GM12878 (cell line): ENCODE data around the gene TBX5. TPM values are rescaled to one million over a fixed set of nuclear protein-coding genes. Genes with fewer than 3 reads are reported as not detected.

Experiments used
- ATAC-seq: fragments of 200-7000 bp; cut with Tn5 transposase; 3 replicates; pipeline ENCODE4 v1.9.1; 2020; ENCODE audit warnings: mild to moderate bottlenecking, moderate library complexity
- BruUV-seq: library from RNA; stranded (reverse); fragments of 400-500 nt; replicated peaks from 2 replicates; lab custom pipeline; 2021; lab: Mats Ljungman, UMichigan
- CTCF ChIA-PET: fragments of 300-600 bp; sonication (Branson Sonifier 250); formaldehyde crosslinking; extraction: SDS; loops from one replicate; lab custom pipeline; 2021; ENCODE audit warnings: inconsistent platforms; lab: Yijun Ruan, JAX
- POLR2A ChIA-PET: fragments of 350-600 bp; formaldehyde crosslinking; extraction: SDS; loops from one replicate; lab custom pipeline; 2021; ENCODE audit warnings: inconsistent platforms; lab: Charles Lee
- RAD21 ChIA-PET: fragments of 300-600 bp; sonication (Branson Sonifier 250); formaldehyde crosslinking; loops from one replicate; lab custom pipeline; 2023; ENCODE audit warnings: antibody characterized with exemption; ENCODE audit not compliant: unreplicated experiment; lab: Charles Lee
- SMC1A ChIA-PET: fragments of 300-600 bp; sonication (Branson Sonifier 250); formaldehyde crosslinking; loops from one replicate; lab custom pipeline; 2023; ENCODE audit not compliant: unreplicated experiment, uncharacterized antibody; lab: Charles Lee
- DNase-seq: peaks from one replicate; pipeline ENCODE4 v3.0.0-alpha.2; 2011; ENCODE audit warnings: low read depth, low spot score
- FAIRE-seq: peaks from 3 replicates; lab custom pipeline; 2011; peaks lifted over from hg19 to GRCh38; lab: Jason Lieb, UNC
- H2AFZ ChIP-seq: 2 replicates; pipeline ENCODE4 v1.6.0; 2011; ENCODE audit warnings: low read depth, low read length, control low read depth; ENCODE audit not compliant: control insufficient read depth
- H3K27ac ChIP-seq: 2 replicates; pipeline ENCODE4 v1.5.1; 2011; ENCODE audit warnings: control low read depth; ENCODE audit not compliant: control insufficient read depth, insufficient read depth
- H3K27me3 ChIP-seq, 2 experiments: replicated peaks in 1 of 2; 2 replicates each; pipeline versions ENCODE4 v1.6.0 to v1.6.1; 2011; ENCODE audit warnings: low read length in 1 of 2; ENCODE audit not compliant: control insufficient read depth in 2 of 2, insufficient read depth in 2 of 2
- H3K36me3 ChIP-seq, 2 experiments: 2 replicates each; pipeline ENCODE4 v1.5.1; 2011; ENCODE audit warnings: low read length in 1 of 2; ENCODE audit not compliant: control insufficient read depth in 2 of 2, insufficient read depth in 2 of 2
- H3K4me1 ChIP-seq: 2 replicates; pipeline ENCODE4 v1.6.1; 2011; ENCODE audit warnings: mild to moderate bottlenecking, low read length, moderate library complexity, mixed read lengths; ENCODE audit not compliant: control insufficient read depth, insufficient read depth
- H3K4me2 ChIP-seq: 2 replicates; pipeline ENCODE4 v1.6.0; 2011; ENCODE audit warnings: control low read depth; ENCODE audit not compliant: control insufficient read depth, insufficient read depth
- H3K4me3 ChIP-seq: fragments of 200-600 bp; sonication (generic); 2 replicates; pipeline ENCODE4 v1.5.1; 2016
- H3K79me2 ChIP-seq: 2 replicates; pipeline ENCODE4 v1.6.0; 2011; ENCODE audit warnings: low read length; ENCODE audit not compliant: control insufficient read depth, insufficient read depth
- H3K9ac ChIP-seq: 2 replicates; pipeline ENCODE4 v1.8.0; 2011; ENCODE audit warnings: low read length, control low read depth, mixed read lengths; ENCODE audit not compliant: control insufficient read depth, insufficient read depth
- H3K9me3 ChIP-seq: replicated peaks from 3 replicates; pipeline ENCODE4 v1.5.1; 2011; ENCODE audit warnings: mild to moderate bottlenecking, low read length; ENCODE audit not compliant: control insufficient read depth, insufficient read depth
- H4K20me1 ChIP-seq: 2 replicates; pipeline ENCODE4 v1.6.0; 2011; ENCODE audit not compliant: control insufficient read depth, insufficient read depth
- BHLHE40 ChIP-seq, 2 experiments: fragments of 450-650 bp in 1 of 2; IDR thresholded peaks; 2 replicates each; pipeline ENCODE4 v1.6.1; 2011 to 2017; ENCODE audit warnings: low read depth in 2 of 2, borderline replicate concordance in 1 of 2, improper control_type of control experiment in 1 of 2, low read length in 1 of 2, mild to moderate bottlenecking in 1 of 2
- CHD2 ChIP-seq: IDR thresholded peaks from 2 replicates; pipeline ENCODE4 v1.6.1; 2011; ENCODE audit warnings: low read depth, low read length, improper control_type of control experiment, borderline replicate concordance
- IKZF2 ChIP-seq, 2 experiments: fragments of 450-650 bp; IDR thresholded peaks; 2 replicates each; pipeline ENCODE4 v1.6.1; 2017; ENCODE audit warnings: mild to moderate bottlenecking in 2 of 2, moderate library complexity in 2 of 2
- IRF4 ChIP-seq: IDR thresholded peaks from 2 replicates; pipeline ENCODE4 v1.6.1; 2011; ENCODE audit warnings: low read depth, low read length
- MYC ChIP-seq: IDR thresholded peaks from 2 replicates; pipeline ENCODE4 v1.6.1; 2011; ENCODE audit warnings: mild to moderate bottlenecking, low read length, moderate library complexity, inconsistent platforms; ENCODE audit not compliant: insufficient read depth, insufficient replicate concordance, insufficient read length, severe bottlenecking
- NR2C2 ChIP-seq: IDR thresholded peaks from 2 replicates; pipeline ENCODE4 v1.6.1; 2011; ENCODE audit warnings: borderline replicate concordance, low read depth; ENCODE audit not compliant: control insufficient read depth, insufficient read length
- POLR2A ChIP-seq: IDR thresholded peaks from 2 replicates; pipeline ENCODE4 v1.6.1; 2011; ENCODE audit warnings: low read depth, mild to moderate bottlenecking, low read length
- SMARCA5 ChIP-seq: fragments of 450-650 bp; IDR thresholded peaks from 2 replicates; pipeline ENCODE4 v1.6.1; 2017; ENCODE audit warnings: mild to moderate bottlenecking
- SP1 ChIP-seq: IDR thresholded peaks from one replicate; pipeline ENCODE4 v1.6.1; 2011; ENCODE audit warnings: low read depth, low read length
- SUPT20H ChIP-seq: IDR thresholded peaks from 2 replicates; pipeline ENCODE4 v1.6.1; 2011; ENCODE audit warnings: low read depth, mild to moderate bottlenecking, low read length, moderate library complexity, borderline replicate concordance; ENCODE audit not compliant: control insufficient read depth
- TCF12 ChIP-seq: IDR thresholded peaks from 2 replicates; pipeline ENCODE4 v1.6.1; 2011; ENCODE audit warnings: low read depth, mild to moderate bottlenecking, low read length
- TCF3 ChIP-seq: IDR thresholded peaks from 2 replicates; pipeline ENCODE4 v1.6.1; 2012; ENCODE audit warnings: low read depth, mild to moderate bottlenecking, low read length, borderline replicate concordance; ENCODE audit not compliant: insufficient read depth
- TCF7 ChIP-seq: IDR thresholded peaks from 2 replicates; pipeline ENCODE4 v1.6.1; 2014; ENCODE audit warnings: antibody characterized with exemption, borderline replicate concordance
- YY1 ChIP-seq: IDR thresholded peaks from 2 replicates; pipeline ENCODE4 v1.6.1; 2011; ENCODE audit warnings: low read depth, mild to moderate bottlenecking, low read length
- ZNF24 ChIP-seq: fragments of 450-650 bp; IDR thresholded peaks from 2 replicates; pipeline ENCODE4 v1.6.1; 2017; ENCODE audit warnings: antibody characterized with exemption, mild to moderate bottlenecking
- ZZZ3 ChIP-seq: IDR thresholded peaks from 2 replicates; pipeline ENCODE4 v1.6.1; 2011; ENCODE audit warnings: low read depth; ENCODE audit not compliant: control insufficient read depth, insufficient read length
- WGBS: methylation state at CpG from one replicate; pipeline ENCODE4 v1.1.6; 2016; ENCODE audit warnings: low lambda C conversion rate; ENCODE audit not compliant: insufficient replicate concordance, insufficient coverage; ENCODE audit errors: missing lambda C conversion rate; 5-methylcytosine and 5-hydroxymethylcytosine counted together
- in situ Hi-C: fragments of 300-500 bp; cut with MboI; formaldehyde crosslinking; loops from 9 replicates; pipeline ENCODE4 v1.14.3; 2018; ENCODE audit warnings: mixed read lengths
- intact Hi-C: fragments of 100-400 bp; cut with micrococcal nuclease; formaldehyde crosslinking; loops from one replicate; pipeline ENCODE4 v1.14.2; 2022; ENCODE audit not compliant: unreplicated experiment
- polyA plus RNA-seq, 11 experiments: library from polyadenylated mRNA; depleted of rRNA in 4 of 11; unstranded in 6 of 11; stranded (reverse) in 5 of 11; fragments of >200 nt; fragmentation: Nextera tagmentation in 4 of 11; fragmentation: Illumina TruSeq in 1 of 11; extraction: Ambion mirVana in 4 of 11; extraction: Trizol in 1 of 11; gene quantifications; 1 replicate in 1 of 11; 2 replicates in 10 of 11; pipeline versions ENCODE4 v1.2.1 to v1.2.3, GENCODE V29; 2011 to 2016; ENCODE audit warnings: inconsistent platforms in 2 of 11, missing spikeins in 2 of 11, low read depth in 1 of 11
- total RNA-seq, 4 experiments: library from RNA; depleted of rRNA in 3 of 4; stranded (reverse); fragments of >200 nt in 3 of 4; fragmentation: Illumina TruSeq in 1 of 4; extraction: Trizol in 1 of 4; gene quantifications; 2 replicates each; pipeline versions ENCODE4 v1.2.1 to v1.2.3, GENCODE V29; 2013 to 2021

Gene TBX5
- total and polyA plus RNA-seq, 10 of the 15 experiments (the other 5 are each of a cell fraction or from before 2014, with no cell fraction given): 0.04 TPM; not detected in 9

DNA sequence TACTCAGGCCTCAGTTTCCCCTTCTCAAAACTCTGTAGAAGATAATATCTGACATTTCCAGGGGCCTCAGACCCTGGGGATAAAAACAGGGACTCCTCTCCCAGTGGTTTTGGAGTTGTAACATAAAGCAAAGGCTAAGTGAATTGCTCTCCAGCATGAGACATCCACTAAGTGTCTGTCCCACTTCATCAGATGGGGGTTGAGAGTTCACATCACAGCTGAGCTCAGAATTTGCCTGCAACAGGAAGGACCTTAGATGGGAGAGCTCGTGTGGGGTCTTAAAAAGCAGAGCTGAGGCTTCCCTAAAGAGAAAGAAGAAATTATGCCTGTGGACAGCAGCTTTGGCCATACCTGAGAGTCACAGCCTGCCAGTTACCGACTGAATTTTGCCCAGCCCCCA is 61.1 kb downstream of the TBX5 start:
- no peak overlapping the region for H3K4me3 ChIP-seq
- no peaks in the 10 kb centered on the region for H4K20me1 ChIP-seq
- FAIRE-seq (no peak), ATAC-seq (no peak), DNase-seq (no peak)
- no peaks in the 10 kb centered on the region; a peak in 1 of 4 replicates for H3K27me3 ChIP-seq
- RAD21 ChIA-PET: no interaction called here
- BruUV-seq: no TSS peak
- no peaks in the 10 kb centered on the region for H3K4me1 ChIP-seq
- no peak overlapping the region for H3K4me2 ChIP-seq
- in situ Hi-C loops: no loop called here
- no peak overlapping the region for H2AFZ ChIP-seq
- no peaks in the 10 kb centered on the region for H3K36me3 ChIP-seq
- intact Hi-C loops: no loop called here
- H3K27ac ChIP-seq: no peak overlapping the region
- CTCF ChIA-PET: no interaction called here
- POLR2A ChIA-PET: no interaction called here
- SMC1A ChIA-PET: no interaction called here
- H3K9ac ChIP-seq: no peak overlapping the region
- no peaks in the 10 kb centered on the region for H3K9me3 ChIP-seq
- TF ChIP-seq TCF12 (no peak), TCF7 (no peak), SUPT20H (no peak), SMARCA5 (no peak), BHLHE40 (IDR thresholded peaks at IDR 0.05; ENCODE audit: borderline replicate concordance in 1 of 2, low read depth in 2 of 2, low read length in 1 of 2) (no peak), POLR2A (no peak), IRF4 (no peak), ZNF24 (no peak), IKZF2 (IDR thresholded peaks at IDR 0.05) (no peak), YY1 (no peak), CHD2 (no peak), ZZZ3 (no peak), SP1 (no peak), TCF3 (no peak), MYC (no peak), NR2C2 (no peak)
- no peaks in the 10 kb centered on the region for H3K79me2 ChIP-seq
- 23% methylated on average over 2 of the region's 2 CpGs for whole genome bisulfite sequencing
